Measurements from ENCODE around the gene KDM6A. TPM values are rescaled to one million over a fixed set of nuclear protein-coding genes. Genes with fewer than 3 reads are reported as not detected.
"Not testable (repeated sequence)": the region's sequence is repeated elsewhere in the genome, so short reads cannot be mapped to it uniquely, and the experiment has no call there.

Gene KDM6A
- total RNA-seq, 1 experiment from 2014 or later, result 42.8 TPM

DNA sequence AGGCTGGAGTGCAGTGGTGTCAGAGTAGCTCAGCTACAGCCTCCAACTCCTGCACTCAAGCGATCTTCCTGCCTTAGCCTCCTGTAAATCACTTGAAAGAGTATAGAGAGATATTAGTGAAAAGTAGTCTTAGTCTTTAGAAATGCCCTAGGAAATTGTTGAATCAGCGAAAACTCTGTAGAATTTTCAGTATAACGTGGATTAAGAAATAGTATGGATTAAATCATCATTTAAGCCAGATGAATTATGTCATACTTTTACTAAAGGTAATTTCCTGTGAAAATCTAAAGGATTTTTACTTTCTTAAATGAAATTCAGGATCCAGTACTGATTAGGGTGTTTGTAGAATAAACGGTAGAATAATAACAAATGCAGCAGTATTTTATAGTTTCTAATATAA is 163.2 kb downstream of the KDM6A start:
- Mint-ChIP-seq H3K27me3 (ENCODE audit: unreplicated experiment) (no peaks in the 10 kb centered on the region), H3K9me3 (ENCODE audit: low read depth, unreplicated experiment) (no peaks in the 10 kb centered on the region), H3K4me1 (ENCODE audit: low read depth, unreplicated experiment) (no peaks in the 10 kb centered on the region), H3K4me3 (ENCODE audit: low read depth, unreplicated experiment) (no peak overlapping the region), H3K27ac (ENCODE audit: unreplicated experiment) (no peak overlapping the region), H3K36me3 (ENCODE audit: insufficient read depth, unreplicated experiment) (no peaks in the 10 kb centered on the region)
- no TSS peak for BruUV-seq (replicated peaks)
- intact Hi-C loops (cut with micrococcal nuclease; ENCODE audit: unreplicated experiment), result no loop called here
- TF ChIP-seq, protein P1, sequence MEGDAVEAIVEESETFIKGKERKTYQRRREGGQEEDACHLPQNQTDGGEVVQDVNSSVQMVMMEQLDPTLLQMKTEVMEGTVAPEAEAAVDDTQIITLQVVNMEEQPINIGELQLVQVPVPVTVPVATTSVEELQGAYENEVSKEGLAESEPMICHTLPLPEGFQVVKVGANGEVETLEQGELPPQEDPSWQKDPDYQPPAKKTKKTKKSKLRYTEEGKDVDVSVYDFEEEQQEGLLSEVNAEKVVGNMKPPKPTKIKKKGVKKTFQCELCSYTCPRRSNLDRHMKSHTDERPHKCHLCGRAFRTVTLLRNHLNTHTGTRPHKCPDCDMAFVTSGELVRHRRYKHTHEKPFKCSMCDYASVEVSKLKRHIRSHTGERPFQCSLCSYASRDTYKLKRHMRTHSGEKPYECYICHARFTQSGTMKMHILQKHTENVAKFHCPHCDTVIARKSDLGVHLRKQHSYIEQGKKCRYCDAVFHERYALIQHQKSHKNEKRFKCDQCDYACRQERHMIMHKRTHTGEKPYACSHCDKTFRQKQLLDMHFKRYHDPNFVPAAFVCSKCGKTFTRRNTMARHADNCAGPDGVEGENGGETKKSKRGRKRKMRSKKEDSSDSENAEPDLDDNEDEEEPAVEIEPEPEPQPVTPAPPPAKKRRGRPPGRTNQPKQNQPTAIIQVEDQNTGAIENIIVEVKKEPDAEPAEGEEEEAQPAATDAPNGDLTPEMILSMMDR (IDR thresholded peaks at IDR 0.05; ENCODE audit: unreplicated experiment), result no peak
- CTCF ChIA-PET, result no interaction called here
- DNase-seq, result no peak

- CTCF ChIA-PET; H3K36me3 Mint-ChIP-seq (ENCODE audit: insufficient read depth, unreplicated experiment); BruUV-seq (replicated peaks); intact Hi-C loops (cut with micrococcal nuclease; ENCODE audit: unreplicated experiment); H3K4me3 Mint-ChIP-seq (ENCODE audit: low read depth, unreplicated experiment); H3K9me3 Mint-ChIP-seq (ENCODE audit: low read depth, unreplicated experiment); H3K27ac Mint-ChIP-seq (ENCODE audit: unreplicated experiment); DNase-seq; H3K4me1 Mint-ChIP-seq (ENCODE audit: low read depth, unreplicated experiment); H3K27me3 Mint-ChIP-seq (ENCODE audit: unreplicated experiment): not testable (repeated sequence)
Measured at GRCh38 chrX:45040137-45040536, 167.1 kb downstream of the KDM6A start.

- H3K36me3 Mint-ChIP-seq (ENCODE audit: insufficient read depth, unreplicated experiment), result no peaks in the 10 kb centered on the region
- CTCF ChIA-PET, result no interaction called here
- no peaks in the 10 kb centered on the region for H3K4me1 Mint-ChIP-seq (ENCODE audit: low read depth, unreplicated experiment)
- H3K27me3 Mint-ChIP-seq (ENCODE audit: unreplicated experiment), result no peaks in the 10 kb centered on the region
- BruUV-seq (replicated peaks), result no TSS peak
- intact Hi-C loops (cut with micrococcal nuclease; ENCODE audit: unreplicated experiment), result no loop called here
- TF ChIP-seq, protein P1 (IDR thresholded peaks at IDR 0.05; ENCODE audit: unreplicated experiment), result no peak
- H3K4me3 Mint-ChIP-seq (ENCODE audit: low read depth, unreplicated experiment), result no peak overlapping the region
- no peak overlapping the region for H3K27ac Mint-ChIP-seq (ENCODE audit: unreplicated experiment)
- H3K9me3 Mint-ChIP-seq (ENCODE audit: low read depth, unreplicated experiment), result no peaks in the 10 kb centered on the region
- no peak for DNase-seq
Measured at GRCh38 chrX:45046417-45046816, 173.4 kb downstream of the KDM6A start.

DNA sequence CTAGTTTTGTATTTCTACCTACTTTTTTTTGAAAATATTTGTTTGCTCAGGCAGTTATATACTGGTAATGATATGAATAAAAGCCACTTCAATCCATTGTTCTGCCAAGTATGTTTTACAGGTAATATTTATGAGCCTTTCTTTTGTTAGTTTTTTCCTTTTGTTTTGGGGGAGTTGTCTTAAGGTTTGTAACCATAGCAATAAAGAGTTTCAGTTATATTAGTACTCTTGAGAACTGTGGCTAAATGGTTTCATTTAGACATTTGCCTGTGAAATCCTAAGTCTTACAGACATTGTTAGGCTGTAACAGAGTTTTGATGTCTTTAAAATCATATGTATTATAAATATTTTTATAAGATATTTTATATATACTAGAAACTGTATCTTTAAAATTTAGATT is 177.6 kb downstream of the KDM6A start:
- CTCF ChIA-PET, result no interaction called here
- DNase-seq, result no peak
- no TSS peak for BruUV-seq (replicated peaks)
- H3K36me3 Mint-ChIP-seq (ENCODE audit: insufficient read depth, unreplicated experiment), result no peaks in the 10 kb centered on the region
- no peaks in the 10 kb centered on the region for H3K27me3 Mint-ChIP-seq (ENCODE audit: unreplicated experiment)
- H3K27ac Mint-ChIP-seq (ENCODE audit: unreplicated experiment), result no peak overlapping the region
- no peak overlapping the region for H3K4me3 Mint-ChIP-seq (ENCODE audit: low read depth, unreplicated experiment)
- TF ChIP-seq, protein P1 (IDR thresholded peaks at IDR 0.05; ENCODE audit: unreplicated experiment), result no peak
- no peaks in the 10 kb centered on the region for H3K9me3 Mint-ChIP-seq (ENCODE audit: low read depth, unreplicated experiment)
- no peaks in the 10 kb centered on the region for H3K4me1 Mint-ChIP-seq (ENCODE audit: low read depth, unreplicated experiment)
- intact Hi-C loops (cut with micrococcal nuclease; ENCODE audit: unreplicated experiment), result no loop called here

DNA sequence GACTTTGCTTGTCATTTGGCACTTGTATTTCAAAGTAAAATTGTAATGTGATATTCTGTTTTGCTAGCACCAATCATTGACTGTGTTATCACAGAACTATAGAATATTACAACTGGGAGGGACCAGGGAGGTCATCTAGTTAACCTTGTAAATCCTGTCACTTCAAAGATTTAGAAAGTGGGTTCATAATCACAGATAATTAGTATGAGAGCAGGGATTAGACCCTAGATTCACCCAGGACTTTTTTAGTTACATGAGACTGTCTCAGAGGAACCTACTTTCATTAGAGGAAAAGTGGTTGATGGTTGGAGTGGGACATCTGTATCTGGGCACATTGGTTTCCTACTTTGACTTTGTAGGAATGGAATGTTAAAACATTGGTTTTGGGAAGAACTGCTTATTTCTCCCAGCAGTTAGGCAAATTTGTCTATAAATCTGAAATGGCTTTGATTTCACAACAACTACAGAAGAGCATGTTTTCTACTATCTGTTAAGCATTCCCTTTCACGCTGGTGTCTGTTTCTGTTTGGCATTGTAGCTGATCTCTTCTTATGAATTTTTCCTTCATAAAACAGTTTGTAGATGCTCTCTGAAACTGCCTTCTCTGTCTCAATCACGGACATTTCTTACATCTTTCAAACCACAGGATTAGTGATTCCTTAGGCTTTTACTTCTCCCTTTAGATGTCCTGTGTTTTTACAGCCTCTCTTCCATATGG is 183.6 kb downstream of the KDM6A start:
- DNase-seq, result no peak
- no peaks in the 10 kb centered on the region for H3K9me3 Mint-ChIP-seq (ENCODE audit: low read depth, unreplicated experiment)
- no peak overlapping the region for H3K4me3 Mint-ChIP-seq (ENCODE audit: low read depth, unreplicated experiment)
- H3K27ac Mint-ChIP-seq (ENCODE audit: unreplicated experiment), result no peak overlapping the region
- intact Hi-C loops (cut with micrococcal nuclease; ENCODE audit: unreplicated experiment), result no loop called here
- H3K36me3 Mint-ChIP-seq (ENCODE audit: insufficient read depth, unreplicated experiment), result no peaks in the 10 kb centered on the region
- H3K27me3 Mint-ChIP-seq (ENCODE audit: unreplicated experiment), result no peaks in the 10 kb centered on the region
- BruUV-seq (replicated peaks), result no TSS peak
- H3K4me1 Mint-ChIP-seq (ENCODE audit: low read depth, unreplicated experiment), result no peaks in the 10 kb centered on the region
- CTCF ChIA-PET, result no interaction called here
- TF ChIP-seq, protein P1 (IDR thresholded peaks at IDR 0.05; ENCODE audit: unreplicated experiment), result no peak

- H3K9me3 Mint-ChIP-seq (ENCODE audit: low read depth, unreplicated experiment); intact Hi-C loops (cut with micrococcal nuclease; ENCODE audit: unreplicated experiment); DNase-seq; H3K27ac Mint-ChIP-seq (ENCODE audit: unreplicated experiment); H3K27me3 Mint-ChIP-seq (ENCODE audit: unreplicated experiment); H3K4me3 Mint-ChIP-seq (ENCODE audit: low read depth, unreplicated experiment); H3K36me3 Mint-ChIP-seq (ENCODE audit: insufficient read depth, unreplicated experiment); BruUV-seq (replicated peaks); H3K4me1 Mint-ChIP-seq (ENCODE audit: low read depth, unreplicated experiment); CTCF ChIA-PET: not testable (repeated sequence)
Measured at GRCh38 chrX:45059906-45060305, 186.9 kb downstream of the KDM6A start.
